ENCODE data around the gene PAK6.

GRCh38 chr15:40259021-40259420 lies 20.2 kb downstream of the PAK6 start:
- TF ChIP-seq POLR2AphosphoS5 (IDR thresholded peaks at IDR 0.05; ENCODE audit: low read depth) (no peak), REST (IDR thresholded peaks at IDR 0.05; ENCODE audit: insufficient replicate concordance, low read depth) (no peak), SPI1 (IDR thresholded peaks at IDR 0.05; ENCODE audit: borderline replicate concordance, low read depth) (no peak)
- TF ChIP-seq, protein P1, sequence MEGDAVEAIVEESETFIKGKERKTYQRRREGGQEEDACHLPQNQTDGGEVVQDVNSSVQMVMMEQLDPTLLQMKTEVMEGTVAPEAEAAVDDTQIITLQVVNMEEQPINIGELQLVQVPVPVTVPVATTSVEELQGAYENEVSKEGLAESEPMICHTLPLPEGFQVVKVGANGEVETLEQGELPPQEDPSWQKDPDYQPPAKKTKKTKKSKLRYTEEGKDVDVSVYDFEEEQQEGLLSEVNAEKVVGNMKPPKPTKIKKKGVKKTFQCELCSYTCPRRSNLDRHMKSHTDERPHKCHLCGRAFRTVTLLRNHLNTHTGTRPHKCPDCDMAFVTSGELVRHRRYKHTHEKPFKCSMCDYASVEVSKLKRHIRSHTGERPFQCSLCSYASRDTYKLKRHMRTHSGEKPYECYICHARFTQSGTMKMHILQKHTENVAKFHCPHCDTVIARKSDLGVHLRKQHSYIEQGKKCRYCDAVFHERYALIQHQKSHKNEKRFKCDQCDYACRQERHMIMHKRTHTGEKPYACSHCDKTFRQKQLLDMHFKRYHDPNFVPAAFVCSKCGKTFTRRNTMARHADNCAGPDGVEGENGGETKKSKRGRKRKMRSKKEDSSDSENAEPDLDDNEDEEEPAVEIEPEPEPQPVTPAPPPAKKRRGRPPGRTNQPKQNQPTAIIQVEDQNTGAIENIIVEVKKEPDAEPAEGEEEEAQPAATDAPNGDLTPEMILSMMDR (IDR thresholded peaks at IDR 0.05; ENCODE audit: insufficient read depth, low read length): no peak

Measured in HL-60 (cell line).